ENCODE results near the gene DCAF15.

- TF ChIP-seq CTCF (IDR thresholded peaks at IDR 0.05): no peak
- TF ChIP-seq POLR2A (IDR thresholded peaks at IDR 0.05): no peak
Measured at GRCh38 chr19:14006085-14006765, 53.9 kb downstream of the DCAF15 start, which contains the start of gene RFX1.
